HUES48 (cell line): ENCODE measurements around the gene PTPN1.
"Not testable (repeated sequence)": the region's sequence is repeated elsewhere in the genome, so short reads cannot be mapped to it uniquely, and the experiment has no call there.

Source experiments
- H3K27ac ChIP-seq: one replicate; pipeline ENCODE4 v1.7.0; 2013; ENCODE audit warnings: low read depth, low read length, inconsistent platforms
- H3K27me3 ChIP-seq: 2 replicates; pipeline ENCODE4 v1.6.1; 2013; ENCODE audit warnings: mild to moderate bottlenecking, low read length; ENCODE audit not compliant: control insufficient read depth, insufficient read depth
- H3K36me3 ChIP-seq: 2 replicates; pipeline ENCODE4 v1.6.1; 2013; ENCODE audit warnings: low read length; ENCODE audit not compliant: control insufficient read depth, insufficient read depth
- H3K4me1 ChIP-seq: 2 replicates; pipeline ENCODE4 v1.6.1; 2013; ENCODE audit warnings: mild to moderate bottlenecking, low read length; ENCODE audit not compliant: control insufficient read depth, insufficient read depth
- H3K4me3 ChIP-seq: 2 replicates; pipeline ENCODE4 v1.5.1; 2013; ENCODE audit warnings: mild to moderate bottlenecking, low read depth, low read length
- H3K9ac ChIP-seq: 2 replicates; pipeline ENCODE4 v1.6.1; 2013; ENCODE audit warnings: mild to moderate bottlenecking, low read depth, low read length, moderate library complexity
- H3K9me3 ChIP-seq: 2 replicates; pipeline ENCODE4 v1.6.1; 2013; ENCODE audit warnings: low read length; ENCODE audit not compliant: control insufficient read depth, insufficient read depth

The PTPN1 gene

GRCh38 chr20:50607850-50608749 is 97.9 kb downstream of the PTPN1 start:
- no peak overlapping the region for H3K27ac ChIP-seq
- H3K9ac ChIP-seq = no peak overlapping the region
- H3K36me3 ChIP-seq = no peaks in the 10 kb centered on the region
- H3K27me3 ChIP-seq = no peaks in the 10 kb centered on the region
- H3K4me1 ChIP-seq = peaks cover 4% of the 10 kb centered on the region; the same call in 1 of the 2 replicates
- H3K4me3 ChIP-seq = no peak overlapping the region
- H3K9me3 ChIP-seq = no peaks in the 10 kb centered on the region

GRCh38 chr20:50608750-50609104 is 98.5 kb downstream of the PTPN1 start:
- Histone ChIP-seq H3K27me3 (no peaks in the 10 kb centered on the region), H3K36me3 (no peaks in the 10 kb centered on the region), H3K4me3 (no peak overlapping the region), H3K27ac (no peak overlapping the region), H3K9me3 (no peaks in the 10 kb centered on the region), H3K4me1 (peaks cover 4% of the 10 kb centered on the region; the same call in 1 of the 2 replicates), H3K9ac (no peak overlapping the region)

- no peaks in the 10 kb centered on the region for H3K9me3 ChIP-seq
- H3K36me3 ChIP-seq = no peaks in the 10 kb centered on the region
- H3K4me3 ChIP-seq = no peak overlapping the region
- H3K4me1 ChIP-seq = peaks cover 4% of the 10 kb centered on the region; the same call in 1 of the 2 replicates
- H3K9ac ChIP-seq = no peak overlapping the region
- H3K27ac ChIP-seq = no peak overlapping the region
- no peaks in the 10 kb centered on the region for H3K27me3 ChIP-seq
These were observed 99.3 kb downstream of the PTPN1 start for GRCh38 chr20:50609438-50609989.

GRCh38 chr20:50610212-50610718 is 100.1 kb downstream of the PTPN1 start:
- no peaks in the 10 kb centered on the region for H3K27me3 ChIP-seq
- peaks cover 4% of the 10 kb centered on the region; the same call in 1 of the 2 replicates for H3K4me1 ChIP-seq
- no peaks in the 10 kb centered on the region for H3K36me3 ChIP-seq
- no peak overlapping the region for H3K9ac ChIP-seq
- no peaks in the 10 kb centered on the region for H3K9me3 ChIP-seq
- H3K4me3 ChIP-seq = no peak overlapping the region
- no peak overlapping the region for H3K27ac ChIP-seq

- Histone ChIP-seq H3K9ac (no peak overlapping the region), H3K4me3 (no peak overlapping the region), H3K36me3 (no peaks in the 10 kb centered on the region), H3K27ac (no peak overlapping the region), H3K27me3 (no peaks in the 10 kb centered on the region), H3K9me3 (no peaks in the 10 kb centered on the region), H3K4me1 (peaks cover 4% of the 10 kb centered on the region; the same call in 1 of the 2 replicates)
These were observed 101.1 kb downstream of the PTPN1 start for GRCh38 chr20:50611128-50611810.

GRCh38 chr20:50613438-50614169 is 103.4 kb downstream of the PTPN1 start:
- peaks cover 4% of the 10 kb centered on the region; the same call in 1 of the 2 replicates for H3K4me1 ChIP-seq
- H3K27me3 ChIP-seq = no peaks in the 10 kb centered on the region
- no peaks in the 10 kb centered on the region for H3K36me3 ChIP-seq
- H3K9ac ChIP-seq = no peak overlapping the region
- no peak overlapping the region for H3K27ac ChIP-seq
- H3K9me3 ChIP-seq = no peaks in the 10 kb centered on the region
- H3K4me3 ChIP-seq = no peak overlapping the region

GRCh38 chr20:50615407-50615806 is 105.2 kb downstream of the PTPN1 start:
- peaks cover 4% of the 10 kb centered on the region; the same call in 1 of the 2 replicates for H3K4me1 ChIP-seq
- no peaks in the 10 kb centered on the region for H3K27me3 ChIP-seq
- no peak overlapping the region for H3K9ac ChIP-seq
- H3K9me3 ChIP-seq = no peaks in the 10 kb centered on the region
- H3K36me3 ChIP-seq = no peaks in the 10 kb centered on the region
- no peak overlapping the region for H3K27ac ChIP-seq
- H3K4me3 ChIP-seq = no peak overlapping the region

GRCh38 chr20:50617022-50617421 is 106.8 kb downstream of the PTPN1 start:
- no peak overlapping the region for H3K9ac ChIP-seq
- H3K36me3 ChIP-seq = no peaks in the 10 kb centered on the region
- H3K9me3 ChIP-seq = 0 out of 2 replicates have a peak, but pooled peaks cover 5% of the 10 kb centered on the region
- H3K4me1 ChIP-seq = no peaks in the 10 kb centered on the region
- no peaks in the 10 kb centered on the region for H3K27me3 ChIP-seq
- no peak overlapping the region for H3K27ac ChIP-seq
- H3K4me3 ChIP-seq = no peak overlapping the region

- H3K36me3 ChIP-seq = no peaks in the 10 kb centered on the region
- H3K9me3 ChIP-seq = 0 out of 2 replicates have a peak, but pooled peaks cover 5% of the 10 kb centered on the region
- no peaks in the 10 kb centered on the region for H3K4me1 ChIP-seq
- no peak overlapping the region for H3K9ac ChIP-seq
- H3K27ac ChIP-seq = no peak overlapping the region
- H3K4me3 ChIP-seq = no peak overlapping the region
- no peaks in the 10 kb centered on the region for H3K27me3 ChIP-seq
These were observed 108.4 kb downstream of the PTPN1 start for GRCh38 chr20:50618537-50618936.

GRCh38 chr20:50620459-50620858 is 110.3 kb downstream of the PTPN1 start:
- H3K9ac ChIP-seq, H3K9me3 ChIP-seq, H3K36me3 ChIP-seq, H3K27me3 ChIP-seq, H3K27ac ChIP-seq, H3K4me3 ChIP-seq, H3K4me1 ChIP-seq: not testable (repeated sequence)
